Suprapubic skin (tissue), 4 donors: ENCODE measurements around the gene LRIG1. TPM values are rescaled to one million over a fixed set of nuclear protein-coding genes. Genes with fewer than 3 reads are reported as not detected.

ENCODE experiments used
- DNase-seq, 2 donors: peaks; one replicate each; pipeline ENCODE4 v3.0.0-alpha.2; 2019; ENCODE audit warnings: low spot score in 2 of 2
- H3K27ac ChIP-seq: fragments of 200-600 bp; sonication (generic); one replicate; pipeline ENCODE4 v1.5.1; 2019
- H3K27me3 ChIP-seq: fragments of 200-600 bp; sonication (generic); one replicate; pipeline ENCODE4 v1.5.1; 2019
- H3K36me3 ChIP-seq: fragments of 200-600 bp; sonication (generic); one replicate; pipeline ENCODE4 v1.5.1; 2019
- H3K4me1 ChIP-seq: fragments of 200-600 bp; sonication (generic); one replicate; pipeline ENCODE4 v1.5.1; 2019
- H3K4me3 ChIP-seq: fragments of 200-600 bp; sonication (generic); one replicate; pipeline ENCODE4 v1.5.1; 2019; ENCODE audit warnings: mild to moderate bottlenecking
- H3K9me3 ChIP-seq: fragments of 200-600 bp; sonication (generic); one replicate; pipeline ENCODE4 v1.5.1; 2019
- CTCF ChIP-seq, 2 donors: fragments of 200-600 bp in 1 of 2; fragments of 450-650 bp in 1 of 2; sonication (generic) in 1 of 2; IDR thresholded peaks; one replicate each; pipeline ENCODE4 v1.5.1; 2016 to 2019; ENCODE audit warnings: antibody characterized with exemption in 2 of 2, mild to moderate bottlenecking in 1 of 2, moderate library complexity in 1 of 2
- EP300 ChIP-seq: sonication (generic); formaldehyde crosslinking; IDR thresholded peaks from one replicate; pipeline ENCODE4 v1.6.1; 2017; ENCODE audit warnings: antibody characterized with exemption
- POLR2A ChIP-seq, 2 donors: fragments of 450-650 bp; IDR thresholded peaks; one replicate each; pipeline ENCODE4 v1.6.1; 2017; ENCODE audit warnings: antibody characterized with exemption in 2 of 2, mild to moderate bottlenecking in 2 of 2, moderate library complexity in 2 of 2
- POLR2AphosphoS5 ChIP-seq, 3 donors: sonication (generic); formaldehyde crosslinking; IDR thresholded peaks; one replicate each; pipeline ENCODE4 v1.6.1; 2017; ENCODE audit warnings: antibody characterized with exemption in 3 of 3
- WGBS: methylation state at CpG from one replicate; pipeline ENCODE4 v1.1.5; 2018; 5-methylcytosine and 5-hydroxymethylcytosine counted together
- total RNA-seq, 4 donors: library from RNA; depleted of rRNA; stranded (reverse); fragments of >200 nt; gene quantifications; one replicate each; pipeline ENCODE4 v1.1.0, GENCODE V29; 2016

The LRIG1 gene
- total RNA-seq, 4 donors from 2014 or later = 69.1 to 88.0 (median 78.9) TPM

GRCh38 chr3:66470285-66470684 is 30.5 kb downstream of the LRIG1 start:
- Histone ChIP-seq H3K36me3 (no peaks in the 10 kb centered on the region), H3K4me1 (peaks cover 34% of the 10 kb centered on the region), H3K4me3 (no peak overlapping the region), H3K9me3 (no peaks in the 10 kb centered on the region), H3K27me3 (no peaks in the 10 kb centered on the region), H3K27ac (no peak overlapping the region)
- DNase-seq = no peak
- TF ChIP-seq EP300 (no peak), POLR2A (IDR thresholded peaks at IDR 0.05) (no peak), CTCF (IDR thresholded peaks at IDR 0.05) (no peak), POLR2AphosphoS5 (IDR thresholded peaks at IDR 0.05) (no peak)
- 79% methylated on average over 5 of the region's 5 CpGs for WGBS

- Histone ChIP-seq H3K4me3 (no peak overlapping the region), H3K27me3 (no peaks in the 10 kb centered on the region), H3K9me3 (no peaks in the 10 kb centered on the region), H3K36me3 (no peaks in the 10 kb centered on the region), H3K27ac (no peak overlapping the region), H3K4me1 (peaks cover 37% of the 10 kb centered on the region)
- WGBS = 78% methylated on average over 4 of the region's 4 CpGs
- DNase-seq = no peak
- TF ChIP-seq POLR2AphosphoS5 (IDR thresholded peaks at IDR 0.05) (no peak), POLR2A (IDR thresholded peaks at IDR 0.05) (no peak), EP300 (no peak), CTCF (IDR thresholded peaks at IDR 0.05) (no peak)
Observed at GRCh38 chr3:66469220-66469640, 31.6 kb downstream of the LRIG1 start.

- H3K36me3 ChIP-seq = no peaks in the 10 kb centered on the region
- H3K27me3 ChIP-seq = no peaks in the 10 kb centered on the region
- WGBS = 76% methylated on average over 10 of the region's 10 CpGs
- H3K9me3 ChIP-seq = no peaks in the 10 kb centered on the region
- H3K4me3 ChIP-seq = no peak overlapping the region
- no peak overlapping the region for H3K27ac ChIP-seq
- no peak for DNase-seq
- no peak for TF ChIP-seq CTCF (IDR thresholded peaks at IDR 0.05)
- no peak for TF ChIP-seq EP300
- no peak for TF ChIP-seq POLR2A (IDR thresholded peaks at IDR 0.05)
- no peak for TF ChIP-seq POLR2AphosphoS5 (IDR thresholded peaks at IDR 0.05)
- H3K4me1 ChIP-seq = peaks cover 37% of the 10 kb centered on the region
Observed at GRCh38 chr3:66467996-66468735, 32.7 kb downstream of the LRIG1 start.

- TF ChIP-seq EP300 (no peak), POLR2AphosphoS5 (IDR thresholded peaks at IDR 0.05) (no peak), CTCF (IDR thresholded peaks at IDR 0.05) (no peak), POLR2A (IDR thresholded peaks at IDR 0.05) (no peak)
- Histone ChIP-seq H3K36me3 (no peaks in the 10 kb centered on the region), H3K4me1 (peaks cover 29% of the 10 kb centered on the region), H3K27ac (no peak overlapping the region), H3K4me3 (no peak overlapping the region), H3K27me3 (no peaks in the 10 kb centered on the region), H3K9me3 (no peaks in the 10 kb centered on the region)
- WGBS = 90% methylated on average over 11 of the region's 11 CpGs
- DNase-seq = no peak
Observed at GRCh38 chr3:66466606-66467270, 34.1 kb downstream of the LRIG1 start.

- H3K27me3 ChIP-seq = no peaks in the 10 kb centered on the region
- no peak overlapping the region for H3K27ac ChIP-seq
- no peak for DNase-seq
- 92% methylated on average over 4 of the region's 4 CpGs for WGBS
- H3K36me3 ChIP-seq = peaks cover 5% of the 10 kb centered on the region
- H3K9me3 ChIP-seq = no peaks in the 10 kb centered on the region
- peaks cover 29% of the 10 kb centered on the region for H3K4me1 ChIP-seq
- TF ChIP-seq POLR2AphosphoS5 (IDR thresholded peaks at IDR 0.05) (no peak), POLR2A (IDR thresholded peaks at IDR 0.05) (no peak), CTCF (IDR thresholded peaks at IDR 0.05) (no peak), EP300 (no peak)
- H3K4me3 ChIP-seq = no peak overlapping the region
Observed at GRCh38 chr3:66465587-66465986, 35.2 kb downstream of the LRIG1 start.
